ENCODE data around the gene NEB. TPM values are rescaled to one million over a fixed set of nuclear protein-coding genes. Genes with fewer than 3 reads are reported as not detected.

Gene NEB
- total and polyA plus RNA-seq, 9 donors: 0.18 to 1.8 (median 0.26) TPM

GRCh38 chr2:151727593-151728552, 6.4 kb downstream of the NEB start:
- Histone ChIP-seq H3K27ac (no peak overlapping the region), H3K36me3 (no peaks in the 10 kb centered on the region), H3K4me3 (no peak overlapping the region), H3K27me3 (no peaks in the 10 kb centered on the region), H3K4me1 (ENCODE audit: insufficient read depth) (no peaks in the 10 kb centered on the region), H3K9me3 (no peaks in the 10 kb centered on the region)
- intact Hi-C loops (cut with DNase I): no loop called here
- WGBS, 3 donors: 33 to 52% (median 41%) methylated on average over 10 of the region's 10 CpGs
- DNase-seq: no peak
- TF ChIP-seq POLR2A (IDR thresholded peaks at IDR 0.05) (no peak), CTCF (IDR thresholded peaks at IDR 0.05) (no peak), EP300 (IDR thresholded peaks at IDR 0.05) (no peak)

- no peak for TF ChIP-seq EP300 (IDR thresholded peaks at IDR 0.05)
- TF ChIP-seq POLR2A (IDR thresholded peaks at IDR 0.05): no peak
- TF ChIP-seq CTCF (IDR thresholded peaks at IDR 0.05): no peak
- intact Hi-C loops (cut with DNase I): no loop called here
These were observed 13.1 kb downstream of the NEB start for GRCh38 chr2:151721161-151721560.

GRCh38 chr2:151720521-151720920, 13.8 kb downstream of the NEB start:
- 78 to 79% (median 78%) methylated on average over 1 of the region's 1 CpG for WGBS, 3 donors
- no peaks in the 10 kb centered on the region for H3K4me1 ChIP-seq (ENCODE audit: insufficient read depth)
- intact Hi-C loops (cut with DNase I): no loop called here
- H3K4me3 ChIP-seq: no peak overlapping the region
- DNase-seq: no peak
- TF ChIP-seq EP300 (IDR thresholded peaks at IDR 0.05) (no peak), POLR2A (IDR thresholded peaks at IDR 0.05) (no peak), CTCF (IDR thresholded peaks at IDR 0.05) (no peak)
- H3K9me3 ChIP-seq: no peaks in the 10 kb centered on the region
- H3K27me3 ChIP-seq: no peaks in the 10 kb centered on the region
- H3K27ac ChIP-seq: no peak overlapping the region
- no peaks in the 10 kb centered on the region for H3K36me3 ChIP-seq

More at GRCh38 chr2:151721161-151721560, 13.1 kb downstream of the NEB start:
- H3K36me3 ChIP-seq: no peaks in the 10 kb centered on the region
- H3K27ac ChIP-seq: no peak overlapping the region
- no peak overlapping the region for H3K4me3 ChIP-seq
- H3K27me3 ChIP-seq: no peaks in the 10 kb centered on the region
- no peaks in the 10 kb centered on the region for H3K4me1 ChIP-seq (ENCODE audit: insufficient read depth)
- no peaks in the 10 kb centered on the region for H3K9me3 ChIP-seq
- 88 to 89% (median 88%) methylated on average over 5 of the region's 5 CpGs for WGBS, 3 donors
- no peak for DNase-seq

GRCh38 chr2:151718796-151719195, 15.5 kb downstream of the NEB start:
- 85 to 91% (median 91%) methylated on average over 4 of the region's 4 CpGs for WGBS, 3 donors
- Histone ChIP-seq H3K27ac (no peak overlapping the region), H3K4me1 (ENCODE audit: insufficient read depth) (no peaks in the 10 kb centered on the region), H3K27me3 (no peaks in the 10 kb centered on the region), H3K36me3 (no peaks in the 10 kb centered on the region), H3K4me3 (no peak overlapping the region), H3K9me3 (no peaks in the 10 kb centered on the region)
- intact Hi-C loops (cut with DNase I): no loop called here
- no peak for DNase-seq
- no peak for TF ChIP-seq EP300 (IDR thresholded peaks at IDR 0.05)
- no peak for TF ChIP-seq POLR2A (IDR thresholded peaks at IDR 0.05)
- no peak for TF ChIP-seq CTCF (IDR thresholded peaks at IDR 0.05)
